LHCN-M2 (cell line): ENCODE measurements around the gene FOLR1. TPM values are rescaled to one million over a fixed set of nuclear protein-coding genes. Genes with fewer than 3 reads are reported as not detected.
A peak's percentile ranks its signal among the peaks of the same experiment; 100 is the strongest.
"Not testable (repeated sequence)": the region's sequence is repeated elsewhere in the genome, so short reads cannot be mapped to it uniquely, and the experiment has no call there.

Source experiments
- DNase-seq: peaks from one replicate; pipeline ENCODE4 v3.0.0-alpha.2; 2012; ENCODE audit warnings: low read depth
- total RNA-seq: library from RNA; depleted of rRNA; stranded (reverse); fragments of >200 nt; gene quantifications from 2 replicates; pipeline ENCODE4 v1.2.3, GENCODE V29; 2014

Gene FOLR1
- total RNA-seq, 1 experiment from 2014 or later = 0.17 TPM

DNA sequence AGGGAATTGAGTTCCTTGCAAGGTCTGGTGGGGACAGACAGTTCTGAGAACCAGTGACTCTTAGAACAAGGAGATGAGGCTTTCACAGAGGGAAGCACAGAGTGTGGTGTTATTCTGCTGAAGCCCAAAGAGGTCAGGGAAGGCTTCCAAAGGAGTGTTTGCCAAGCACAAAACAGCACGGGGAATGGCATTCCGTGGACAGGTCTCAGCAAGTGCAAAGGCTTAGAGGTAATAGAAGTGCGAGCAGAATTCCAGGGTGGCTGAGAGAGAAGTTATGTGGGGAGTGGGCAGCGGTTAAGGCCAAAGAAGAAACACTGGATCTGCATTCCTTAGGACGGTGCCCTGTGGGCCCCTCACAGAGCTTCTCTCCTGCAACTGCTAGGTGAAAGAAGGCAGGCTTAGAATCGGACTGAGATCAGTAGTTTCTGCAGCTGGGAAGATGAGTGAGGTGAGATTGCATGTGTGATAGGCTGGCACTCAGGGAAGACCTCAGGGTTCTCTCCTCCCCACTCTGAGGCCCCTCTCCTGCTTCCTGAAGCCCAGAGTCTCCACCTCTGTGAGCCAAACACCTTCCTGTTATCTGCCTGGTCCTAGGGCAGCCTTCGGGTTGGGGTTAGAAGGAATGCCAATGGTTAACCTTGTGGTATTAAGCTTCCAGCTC, 10.9 kb upstream of the FOLR1 start:
- not testable (repeated sequence) for DNase-seq

DNA sequence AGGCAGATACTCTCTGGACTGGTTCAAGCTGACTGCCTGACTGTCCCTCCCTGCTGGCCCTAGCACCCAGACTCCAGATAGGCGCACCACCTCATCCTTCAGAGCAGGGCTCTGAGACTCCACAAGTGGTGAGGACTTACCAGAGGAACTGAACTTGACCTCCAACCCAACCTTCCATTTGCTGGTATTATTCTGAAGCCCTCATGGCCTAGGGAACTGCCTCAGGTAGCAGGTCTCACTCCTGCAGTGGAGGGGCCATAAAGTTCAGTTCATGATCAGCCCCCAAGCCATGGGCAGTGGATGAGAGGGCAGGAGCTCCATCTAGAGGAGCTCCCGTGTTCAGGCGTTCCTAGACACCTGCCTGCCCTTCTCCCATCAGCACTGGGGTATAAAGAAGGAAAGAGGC, 10.4 kb upstream of the FOLR1 start:
- not testable (repeated sequence) for DNase-seq

DNA sequence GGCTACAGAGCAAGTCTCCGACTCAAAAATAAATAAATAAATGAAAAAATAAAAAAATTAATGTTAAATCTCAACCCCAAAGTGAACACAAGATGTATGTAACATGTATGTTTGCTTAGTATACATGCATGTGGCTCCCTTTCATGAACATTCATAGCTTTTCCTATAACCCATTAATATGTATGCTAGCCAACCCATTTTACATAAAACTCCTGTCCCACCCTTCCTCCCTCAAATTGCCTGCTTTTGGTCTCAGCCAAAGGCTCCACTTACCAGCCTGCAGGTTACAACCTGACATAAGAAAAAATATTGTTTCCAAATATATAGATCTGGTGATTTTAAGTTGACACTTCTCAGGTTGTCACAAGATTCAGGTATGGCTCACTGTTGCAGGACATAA, 3.7 kb upstream of the FOLR1 start:
- DNase-seq = no peak

DNA sequence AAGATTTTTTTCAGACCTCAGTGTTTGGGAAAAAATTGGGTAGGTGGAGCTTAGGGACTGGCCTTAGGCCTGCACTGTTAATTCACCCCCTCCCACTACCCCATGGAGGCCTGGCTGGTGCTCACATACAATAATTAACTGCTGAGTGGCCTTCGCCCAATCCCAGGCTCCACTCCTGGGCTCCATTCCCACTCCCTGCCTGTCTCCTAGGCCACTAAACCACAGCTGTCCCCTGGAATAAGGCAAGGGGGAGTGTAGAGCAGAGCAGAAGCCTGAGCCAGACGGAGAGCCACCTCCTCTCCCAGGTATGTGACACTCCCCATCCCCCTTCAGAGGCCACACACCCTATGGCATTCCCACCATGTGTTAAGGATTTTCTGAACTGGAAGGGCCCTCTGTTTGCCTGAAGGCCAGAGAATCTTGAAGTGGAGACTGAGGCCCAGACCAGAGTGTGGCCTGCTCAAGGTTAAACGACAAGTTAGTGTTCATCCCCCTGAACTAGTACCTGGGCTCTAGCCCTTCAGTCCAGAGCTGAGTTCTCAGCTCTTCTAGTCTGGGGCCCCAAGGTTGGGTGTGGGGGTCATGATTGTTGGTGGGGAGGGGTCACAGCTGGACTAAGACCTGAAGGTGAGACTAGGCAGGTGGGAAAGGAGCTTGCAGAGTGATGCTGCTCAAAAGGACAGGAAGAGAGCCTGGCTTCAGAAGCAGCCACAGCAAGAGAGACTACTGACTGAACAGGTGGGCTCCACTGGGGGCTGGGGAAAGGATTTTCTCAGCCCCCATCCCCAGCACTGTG, 2.3 kb upstream of the FOLR1 start:
- no peak for DNase-seq

DNA sequence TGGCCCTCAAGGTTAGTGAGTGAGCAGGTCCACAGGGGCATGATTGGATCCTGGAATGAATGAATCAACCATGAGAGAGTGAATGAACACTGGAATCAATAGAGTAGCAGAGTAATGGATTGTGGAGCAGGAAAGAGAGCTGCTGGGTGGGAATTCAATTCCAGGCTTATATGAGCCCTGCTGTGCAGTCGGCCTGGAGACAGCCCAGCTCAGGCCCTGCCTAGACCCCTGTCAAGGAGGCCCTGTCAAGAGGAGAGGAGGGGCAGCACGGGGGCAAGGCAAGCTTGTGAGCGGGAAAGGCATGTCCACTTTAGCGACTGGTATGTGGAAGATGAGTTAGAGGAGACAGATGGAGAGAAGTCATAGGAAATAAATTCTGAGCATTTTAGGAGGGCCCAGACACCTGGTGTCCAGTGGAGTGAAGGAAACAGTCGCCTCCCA, 1.3 kb upstream of the FOLR1 start:
- DNase-seq = peak; percentile 3

DNA sequence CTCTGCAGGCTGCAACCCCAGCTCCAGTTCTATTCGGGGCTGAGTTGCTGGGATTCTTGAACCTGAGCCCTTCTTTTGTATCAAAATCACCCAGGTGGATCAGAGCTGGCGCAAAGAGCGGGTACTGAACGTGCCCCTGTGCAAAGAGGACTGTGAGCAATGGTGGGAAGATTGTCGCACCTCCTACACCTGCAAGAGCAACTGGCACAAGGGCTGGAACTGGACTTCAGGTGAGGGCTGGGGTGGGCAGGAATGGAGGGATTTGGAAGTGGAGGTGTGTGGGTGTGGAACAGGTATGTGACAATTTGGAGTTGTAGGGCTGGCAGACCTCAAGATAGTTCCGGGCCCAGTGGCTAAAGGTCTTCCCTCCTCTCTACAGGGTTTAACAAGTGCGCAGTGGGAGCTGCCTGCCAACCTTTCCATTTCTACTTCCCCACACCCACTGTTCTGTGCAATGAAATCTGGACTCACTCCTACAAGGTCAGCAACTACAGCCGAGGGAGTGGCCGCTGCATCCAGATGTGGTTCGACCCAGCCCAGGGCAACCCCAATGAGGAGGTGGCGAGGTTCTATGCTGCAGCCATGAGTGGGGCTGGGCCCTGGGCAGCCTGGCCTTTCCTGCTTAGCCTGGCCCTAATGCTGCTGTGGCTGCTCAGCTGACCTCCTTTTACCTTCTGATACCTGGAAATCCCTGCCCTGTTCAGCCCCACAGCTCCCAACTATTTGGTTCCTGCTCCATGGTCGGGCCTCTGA, 3.8 kb downstream of the FOLR1 start:
- DNase-seq = no peak

DNA sequence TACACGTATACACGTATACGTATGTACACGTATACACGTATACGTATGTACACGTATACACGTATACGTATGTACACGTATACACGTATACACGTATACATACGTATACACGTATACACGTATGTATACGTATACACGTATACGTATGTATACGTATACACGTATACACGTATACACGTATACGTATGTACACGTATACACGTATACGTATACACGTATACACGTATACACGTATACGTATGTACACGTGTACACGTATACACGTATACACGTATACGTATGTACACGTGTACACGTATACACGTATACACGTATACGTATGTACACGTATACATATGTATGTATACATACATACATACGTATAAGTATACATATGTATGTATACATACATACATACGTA, 9.5 kb downstream of the FOLR1 start:
- DNase-seq = not testable (repeated sequence)

DNA sequence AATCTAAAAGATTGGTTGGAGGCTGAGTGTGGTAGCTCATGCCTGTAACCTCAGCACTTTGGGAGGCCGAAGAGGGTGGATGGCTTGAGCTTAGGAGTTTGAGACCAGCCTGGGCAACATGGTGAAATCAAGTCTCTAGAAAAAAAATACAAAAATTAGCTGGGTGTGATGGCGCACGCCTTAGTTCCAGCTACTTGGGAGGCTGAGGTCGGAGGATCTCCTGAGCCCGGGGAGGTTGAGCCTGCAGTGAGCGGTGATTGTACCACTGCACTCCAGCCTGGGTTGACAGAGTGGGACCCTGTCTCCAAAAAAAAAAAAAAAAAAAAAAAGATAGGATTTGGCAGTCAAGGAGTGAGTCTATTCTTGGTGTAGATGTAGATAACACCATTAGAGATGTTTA, 10.6 kb downstream of the FOLR1 start:
- no peak for DNase-seq

DNA sequence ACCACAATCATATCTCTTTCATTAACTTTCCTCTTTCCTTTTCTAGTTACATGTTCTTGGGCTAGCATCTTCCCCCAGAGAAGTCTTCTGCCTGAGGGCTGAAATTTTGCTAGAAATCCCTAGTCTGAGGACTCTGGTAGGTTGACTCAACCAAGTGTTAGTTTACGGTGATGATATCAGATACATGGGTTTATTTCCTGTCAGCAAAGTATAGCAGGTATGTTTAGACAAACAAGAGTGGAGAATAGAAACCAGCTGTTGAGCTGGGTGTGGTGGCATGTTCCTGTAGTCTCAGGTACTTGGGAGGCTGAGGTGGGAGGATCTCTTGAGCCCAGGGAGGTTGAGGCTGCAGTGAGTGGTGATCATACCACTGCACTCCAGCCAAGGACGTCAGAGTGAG, 11.2 kb downstream of the FOLR1 start:
- no peak for DNase-seq

DNA sequence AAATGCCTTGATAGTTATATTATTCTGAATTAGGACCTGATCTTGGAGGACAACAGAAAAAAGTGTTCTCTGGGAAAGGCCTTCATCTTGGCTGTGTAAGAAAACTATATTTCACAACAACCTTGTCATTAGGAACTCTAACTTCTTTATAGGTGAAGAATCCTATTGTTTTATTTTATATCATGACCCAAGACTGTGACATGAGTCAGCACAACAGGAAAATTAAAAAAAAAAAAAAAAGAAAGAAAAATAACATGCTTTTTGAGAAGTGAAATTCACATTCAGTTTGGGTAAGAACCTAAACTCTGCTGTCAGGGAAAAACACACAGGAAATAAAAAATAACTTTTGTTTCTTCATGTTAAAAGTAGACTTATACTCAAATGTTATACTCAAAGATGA, 12.9 kb downstream of the FOLR1 start:
- no peak for DNase-seq

DNA sequence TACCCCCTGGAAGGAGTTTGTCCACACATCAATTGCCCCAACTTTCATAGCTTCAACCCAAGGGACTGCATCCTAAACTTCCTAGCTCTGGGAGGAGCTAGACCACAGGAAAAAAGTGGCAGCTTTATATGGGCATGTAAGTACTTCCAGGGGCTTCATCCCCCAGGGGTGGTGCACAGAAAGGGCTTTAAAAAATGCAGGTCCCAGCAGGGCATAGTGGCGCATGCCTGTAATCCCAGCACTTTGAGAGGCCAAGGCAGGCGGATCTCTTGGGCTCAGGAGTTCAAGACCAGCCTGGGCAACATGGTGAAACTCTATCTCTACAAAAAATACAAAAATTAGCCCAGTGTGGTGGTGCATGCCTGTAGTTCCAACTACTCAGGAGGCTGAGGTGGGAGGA, 14.9 kb downstream of the FOLR1 start:
- DNase-seq = not testable (repeated sequence)

DNA sequence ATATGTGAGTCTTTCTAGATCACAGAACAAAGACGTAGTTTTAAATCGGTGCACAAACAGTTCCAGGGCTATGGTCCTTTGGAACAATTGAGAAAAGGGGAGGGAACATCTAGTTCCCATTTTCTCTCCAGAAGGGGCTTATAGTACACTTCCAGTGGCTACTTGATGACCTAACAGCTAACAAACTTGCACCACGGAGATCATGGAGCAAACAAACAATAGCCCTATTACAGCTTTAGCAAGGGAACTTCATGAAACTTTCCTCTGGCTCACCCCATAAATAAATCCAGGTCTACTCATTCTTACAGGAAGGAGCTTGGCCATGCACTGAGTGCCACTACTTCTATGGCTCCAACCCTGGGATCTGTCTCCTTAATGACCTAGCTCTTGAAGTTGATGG, 16.3 kb downstream of the FOLR1 start:
- no peak for DNase-seq

DNA sequence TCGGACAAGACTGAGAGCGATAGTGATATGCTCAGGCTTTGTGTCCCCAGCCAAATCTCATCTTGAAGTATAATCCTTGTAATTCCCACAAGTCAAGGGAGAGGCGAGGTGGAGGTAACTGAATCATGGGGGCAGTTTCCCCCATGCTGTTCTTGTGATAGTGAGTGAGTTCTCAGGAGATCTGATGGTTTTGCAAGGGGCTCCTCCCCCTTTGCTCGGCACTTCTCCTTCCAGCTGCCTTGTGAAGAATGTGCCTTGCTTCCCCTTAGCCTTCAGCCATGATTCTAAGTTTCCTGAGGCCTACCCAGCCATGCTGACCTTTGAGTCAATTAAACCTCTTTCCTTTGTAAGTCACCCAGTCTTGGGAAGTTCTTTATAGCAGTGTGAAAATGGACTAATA, 17.2 kb downstream of the FOLR1 start:
- DNase-seq = no peak

DNA sequence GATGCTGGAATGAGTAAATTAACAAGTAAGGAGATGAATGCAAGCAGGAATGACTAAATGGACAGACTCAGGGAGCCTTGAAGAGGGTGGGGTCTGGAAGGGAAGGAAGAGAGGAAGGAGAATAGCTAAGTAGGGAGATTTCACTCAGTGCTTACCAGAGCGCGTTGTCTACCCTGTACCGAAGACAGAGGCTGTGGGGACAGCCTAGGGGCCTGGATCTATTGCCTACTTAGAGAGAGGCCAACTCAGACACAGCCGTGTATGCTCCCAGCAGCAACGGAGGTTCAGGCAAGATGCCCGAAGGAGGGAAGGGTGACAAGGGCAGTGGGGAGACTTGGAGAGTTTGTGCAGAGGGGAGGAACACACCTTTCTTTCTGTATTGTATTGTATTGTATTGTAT, 24.7 kb downstream of the FOLR1 start, which contains the start of gene FOLR2:
FOLR2 (plus strand) TSS at position 157 of the 400 bp plus-strand sequence. CDS start 1,791 bp downstream, outside the sequence.
- DNase-seq = no peak

DNA sequence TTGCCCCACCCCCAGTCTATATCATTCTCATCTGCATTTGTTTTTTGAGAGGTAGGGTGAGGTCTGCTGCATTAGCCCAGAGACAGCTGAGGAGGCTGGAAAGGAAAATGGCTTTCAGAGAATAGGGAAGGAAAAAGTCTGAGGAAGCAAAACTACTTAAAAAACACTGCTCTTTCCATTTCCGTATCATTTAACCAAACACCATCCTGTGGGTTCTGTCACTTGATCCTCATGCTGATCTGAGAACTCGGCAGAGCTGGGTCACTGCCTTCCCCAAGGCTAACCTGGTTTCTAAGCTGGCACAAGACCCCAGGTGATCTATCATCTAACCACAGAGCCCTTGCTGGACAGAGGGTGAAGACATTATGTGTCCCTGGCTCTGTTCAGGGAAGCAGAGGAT, 25.9 kb downstream of the FOLR1 start:
- DNase-seq = no peak

DNA sequence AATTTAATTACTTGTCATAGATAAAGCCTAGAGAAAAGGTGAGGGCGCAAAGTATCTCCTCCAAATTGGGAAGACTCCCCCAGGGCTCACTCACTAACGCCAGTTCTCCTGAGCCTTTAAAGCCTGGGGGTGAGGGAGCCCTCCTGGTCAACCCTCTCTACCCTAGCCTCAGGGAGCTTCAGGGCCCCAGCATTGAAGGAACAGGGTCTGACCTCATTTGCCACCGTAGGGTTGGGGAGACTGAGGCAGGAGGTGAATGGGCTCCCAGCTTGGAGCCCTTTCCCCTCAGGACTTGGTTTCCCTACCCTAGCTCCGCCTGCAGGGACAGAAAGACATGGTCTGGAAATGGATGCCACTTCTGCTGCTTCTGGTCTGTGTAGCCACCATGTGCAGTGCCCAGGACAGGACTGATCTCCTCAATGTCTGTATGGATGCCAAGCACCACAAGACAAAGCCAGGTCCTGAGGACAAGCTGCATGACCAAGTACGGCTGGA, 26.4 kb downstream of the FOLR1 start:
- no peak for DNase-seq

DNA sequence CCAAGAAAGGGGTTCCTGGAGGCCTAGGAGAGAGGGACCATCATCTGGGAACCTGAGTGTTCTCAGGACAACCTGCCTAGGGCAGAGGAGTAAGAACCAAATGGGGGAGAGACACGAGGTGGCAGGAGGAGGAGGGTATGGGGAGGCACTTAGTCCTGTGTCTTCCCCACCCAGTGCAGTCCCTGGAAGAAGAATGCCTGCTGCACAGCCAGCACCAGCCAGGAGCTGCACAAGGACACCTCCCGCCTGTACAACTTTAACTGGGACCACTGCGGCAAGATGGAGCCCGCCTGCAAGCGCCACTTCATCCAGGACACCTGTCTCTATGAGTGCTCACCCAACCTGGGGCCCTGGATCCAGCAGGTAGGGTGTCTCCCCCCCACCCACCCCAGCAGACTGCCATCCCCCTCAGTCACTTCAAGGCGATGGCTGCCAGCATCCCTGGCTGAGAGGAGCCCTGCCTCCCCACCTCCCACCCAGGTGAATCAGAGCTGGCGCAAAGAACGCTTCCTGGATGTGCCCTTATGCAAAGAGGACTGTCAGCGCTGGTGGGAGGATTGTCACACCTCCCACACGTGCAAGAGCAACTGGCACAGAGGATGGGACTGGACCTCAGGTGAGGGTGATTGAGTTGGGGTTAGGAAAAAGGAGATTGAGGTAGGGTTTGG, 28.9 kb downstream of the FOLR1 start:
- no peak for DNase-seq

DNA sequence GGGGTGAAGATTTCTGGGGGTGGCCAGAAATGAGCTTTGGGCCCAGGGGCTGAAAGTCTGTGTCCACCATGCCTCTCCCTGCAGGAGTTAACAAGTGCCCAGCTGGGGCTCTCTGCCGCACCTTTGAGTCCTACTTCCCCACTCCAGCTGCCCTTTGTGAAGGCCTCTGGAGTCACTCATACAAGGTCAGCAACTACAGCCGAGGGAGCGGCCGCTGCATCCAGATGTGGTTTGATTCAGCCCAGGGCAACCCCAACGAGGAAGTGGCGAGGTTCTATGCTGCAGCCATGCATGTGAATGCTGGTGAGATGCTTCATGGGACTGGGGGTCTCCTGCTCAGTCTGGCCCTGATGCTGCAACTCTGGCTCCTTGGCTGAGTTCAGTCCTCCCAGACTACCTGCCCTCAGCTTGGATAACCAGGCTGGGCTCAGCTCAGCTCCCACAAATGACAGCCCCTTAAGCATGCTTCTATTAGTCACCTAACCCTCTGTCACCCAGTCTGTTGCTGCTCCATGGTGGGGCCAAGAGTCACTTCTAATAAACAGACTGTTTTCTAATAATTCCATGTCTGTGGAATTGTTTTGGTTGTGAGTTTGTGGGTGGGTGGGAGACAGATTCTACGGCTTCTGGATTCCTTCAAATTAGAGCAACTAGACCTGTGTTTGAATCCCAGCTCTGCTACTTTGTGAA, 29.6 kb downstream of the FOLR1 start:
- no peak for DNase-seq

DNA sequence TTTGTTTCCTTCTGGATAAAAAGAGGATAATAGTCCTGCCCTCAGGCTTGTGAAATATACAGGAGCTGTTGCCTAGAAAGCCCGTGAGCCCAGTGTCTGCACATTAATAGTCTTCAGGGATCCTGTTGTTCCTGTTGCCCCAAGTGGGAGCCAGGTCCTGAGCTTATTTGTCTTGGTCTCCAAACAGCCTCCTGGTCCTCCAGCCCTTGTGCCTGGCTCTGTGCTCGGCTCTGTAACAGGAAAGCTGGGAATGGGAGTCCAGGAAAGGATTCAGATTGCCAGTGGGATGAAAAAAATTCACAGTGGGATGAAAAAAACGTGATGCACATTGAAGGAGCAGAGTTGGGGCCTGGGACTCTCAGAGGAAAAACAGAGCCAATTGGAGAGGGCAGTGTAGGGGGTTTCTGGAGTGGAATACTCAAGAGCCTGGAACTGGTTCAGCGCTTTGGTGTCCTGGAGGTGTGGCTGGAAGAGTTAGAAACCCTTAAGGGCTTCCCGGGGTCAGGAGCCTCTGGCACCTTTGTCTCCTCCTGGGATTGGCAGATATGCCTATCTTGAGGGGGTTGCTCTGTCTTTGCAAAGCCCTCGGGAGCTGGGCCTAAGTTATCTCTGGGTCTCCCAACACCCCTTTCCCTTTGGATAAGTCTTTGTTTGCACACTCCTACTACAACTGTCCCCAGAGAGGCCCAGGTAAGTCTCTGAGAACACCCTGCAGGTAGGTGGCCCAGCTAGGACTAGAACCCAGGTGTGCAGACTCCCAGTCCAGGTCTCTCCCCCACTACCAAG, 30.4 kb downstream of the FOLR1 start:
- DNase-seq = no peak
